ENCODE data around the gene BCL7C.

DNA sequence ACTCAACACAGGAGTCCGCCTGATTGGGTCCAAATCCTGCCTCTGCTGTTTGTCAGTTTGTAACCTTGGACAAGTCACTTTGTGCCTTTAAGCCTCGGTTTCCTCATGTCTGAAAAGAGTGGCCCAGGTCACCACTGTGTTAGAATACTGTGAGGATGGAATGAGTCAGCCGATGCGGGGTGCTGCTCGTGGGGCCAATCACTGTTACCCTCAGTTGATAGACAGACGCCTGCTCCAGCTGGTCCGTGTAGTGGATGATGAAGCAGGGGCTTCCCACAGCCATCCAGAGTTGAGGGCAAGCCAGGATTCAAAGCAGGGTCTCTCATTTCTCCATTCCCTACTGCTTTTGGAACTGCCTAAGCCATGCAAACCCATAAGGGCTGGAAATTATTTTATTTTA lies 35.3 kb upstream of the BCL7C start:
- TF ChIP-seq POLR2AphosphoS5 (IDR thresholded peaks at IDR 0.05; ENCODE audit: borderline replicate concordance, low read depth, low read length) (no peak), EZH2 (IDR thresholded peaks at IDR 0.05) (no peak)
